GM12865 (cell line): ENCODE data around the gene TECTB.

Experiments used
- DNase-seq: peaks from one replicate; pipeline ENCODE4 v3.0.0; 2010; ENCODE audit warnings: low read depth
- H3K4me3 ChIP-seq: 2 replicates; pipeline ENCODE4 v1.5.1; 2011; ENCODE audit warnings: mild to moderate bottlenecking, low read depth, low read length, control low read depth
- TF ChIP-seq, protein P1 (sequence below): IDR thresholded peaks from 2 replicates; pipeline ENCODE4 v1.5.1; 2011; ENCODE audit warnings: low read length, control low read depth, low read depth, inconsistent platforms; ENCODE audit not compliant: insufficient read depth; ENCODE audit errors: missing control alignments

Gene TECTB

DNA sequence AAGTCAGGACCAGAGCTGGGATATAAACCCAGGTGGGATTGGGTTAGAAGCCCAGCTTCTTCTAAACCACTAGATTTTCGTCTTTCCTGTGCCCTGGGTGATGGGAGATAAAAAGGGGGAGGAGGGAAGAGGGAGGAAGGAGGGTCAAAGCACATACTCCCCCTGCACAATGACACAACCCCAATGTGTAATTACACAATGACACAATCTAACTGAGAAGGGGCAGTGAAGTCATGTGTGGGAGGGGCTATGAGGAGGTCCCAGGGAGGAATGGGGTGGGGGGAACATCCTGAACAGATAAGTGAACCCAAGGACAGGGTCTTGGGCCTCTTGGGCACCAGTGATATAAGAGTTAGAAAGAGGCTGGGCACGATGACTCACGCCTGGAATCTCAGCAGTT, 44.5 kb downstream of the TECTB start:
- DNase-seq = no peak
- TF ChIP-seq, protein P1, sequence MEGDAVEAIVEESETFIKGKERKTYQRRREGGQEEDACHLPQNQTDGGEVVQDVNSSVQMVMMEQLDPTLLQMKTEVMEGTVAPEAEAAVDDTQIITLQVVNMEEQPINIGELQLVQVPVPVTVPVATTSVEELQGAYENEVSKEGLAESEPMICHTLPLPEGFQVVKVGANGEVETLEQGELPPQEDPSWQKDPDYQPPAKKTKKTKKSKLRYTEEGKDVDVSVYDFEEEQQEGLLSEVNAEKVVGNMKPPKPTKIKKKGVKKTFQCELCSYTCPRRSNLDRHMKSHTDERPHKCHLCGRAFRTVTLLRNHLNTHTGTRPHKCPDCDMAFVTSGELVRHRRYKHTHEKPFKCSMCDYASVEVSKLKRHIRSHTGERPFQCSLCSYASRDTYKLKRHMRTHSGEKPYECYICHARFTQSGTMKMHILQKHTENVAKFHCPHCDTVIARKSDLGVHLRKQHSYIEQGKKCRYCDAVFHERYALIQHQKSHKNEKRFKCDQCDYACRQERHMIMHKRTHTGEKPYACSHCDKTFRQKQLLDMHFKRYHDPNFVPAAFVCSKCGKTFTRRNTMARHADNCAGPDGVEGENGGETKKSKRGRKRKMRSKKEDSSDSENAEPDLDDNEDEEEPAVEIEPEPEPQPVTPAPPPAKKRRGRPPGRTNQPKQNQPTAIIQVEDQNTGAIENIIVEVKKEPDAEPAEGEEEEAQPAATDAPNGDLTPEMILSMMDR = no peak
- H3K4me3 ChIP-seq = no peak overlapping the region

DNA sequence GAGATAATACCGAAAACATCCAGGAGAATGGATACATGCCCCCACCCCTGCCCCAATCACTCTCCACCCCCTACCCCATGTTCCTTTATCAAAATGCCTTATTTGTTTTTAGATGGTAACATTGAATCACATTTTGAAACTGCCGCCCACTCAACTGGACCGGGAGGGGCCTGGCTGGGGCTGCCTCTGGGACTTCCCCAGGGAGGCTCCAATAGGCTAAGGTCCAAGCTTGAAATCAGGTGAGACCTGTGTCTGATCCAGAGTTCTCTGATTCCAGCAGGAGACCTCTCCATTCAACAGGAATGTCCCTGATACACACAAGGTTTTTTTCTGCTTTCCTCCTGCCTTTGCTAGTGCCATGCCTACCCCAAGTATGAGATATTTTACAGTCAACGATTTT, 47.0 kb downstream of the TECTB start:
- no peak for DNase-seq
- H3K4me3 ChIP-seq = no peak overlapping the region
- TF ChIP-seq, protein P1 = no peak

DNA sequence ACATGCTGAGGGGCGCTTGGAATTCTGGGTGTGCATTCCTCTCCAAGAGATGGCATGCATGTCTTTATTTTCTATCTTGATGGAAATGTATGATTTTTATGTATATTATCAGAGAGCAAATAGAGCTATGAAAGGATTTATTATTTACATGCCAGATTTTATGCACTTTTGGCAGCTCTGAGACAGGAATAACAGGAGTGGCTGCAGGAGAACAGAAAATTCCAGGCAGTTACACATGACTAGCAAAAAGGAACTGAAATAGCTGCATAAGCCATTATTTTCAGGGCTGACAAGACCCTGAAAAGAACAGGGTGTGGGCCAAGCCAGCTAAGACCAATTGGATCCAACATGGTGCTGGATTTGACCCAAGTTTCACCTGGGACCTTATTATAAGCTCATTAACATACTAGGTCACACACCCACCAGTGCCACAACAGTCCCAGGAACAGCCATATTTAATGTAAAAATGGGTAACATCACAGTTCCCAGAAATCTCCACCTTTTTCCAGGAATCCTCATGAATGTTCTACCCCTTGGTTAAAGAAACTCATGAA, 47.5 kb downstream of the TECTB start:
- no peak overlapping the region for H3K4me3 ChIP-seq
- TF ChIP-seq, protein P1 = no peak
- DNase-seq = no peak

DNA sequence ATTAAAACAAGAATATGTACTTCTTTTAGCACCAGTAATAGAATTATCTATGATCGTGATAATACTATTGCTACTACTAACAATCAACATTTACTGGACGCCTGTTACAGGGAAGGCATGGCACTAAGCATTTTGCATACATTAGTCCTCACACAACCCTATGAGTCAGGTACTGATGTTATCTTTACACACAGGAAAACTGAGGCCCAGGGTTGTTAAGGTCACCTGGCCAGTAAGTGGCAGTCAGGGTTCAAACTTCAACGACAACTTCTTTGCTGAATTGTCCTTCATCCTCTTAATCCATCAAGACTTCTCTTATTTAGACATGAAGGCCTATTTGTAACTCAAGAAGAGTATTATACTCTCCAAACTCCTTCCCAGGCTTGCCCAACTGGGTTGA, 48.8 kb downstream of the TECTB start:
- H3K4me3 ChIP-seq = no peak overlapping the region
- DNase-seq = no peak
- TF ChIP-seq, protein P1 = no peak

DNA sequence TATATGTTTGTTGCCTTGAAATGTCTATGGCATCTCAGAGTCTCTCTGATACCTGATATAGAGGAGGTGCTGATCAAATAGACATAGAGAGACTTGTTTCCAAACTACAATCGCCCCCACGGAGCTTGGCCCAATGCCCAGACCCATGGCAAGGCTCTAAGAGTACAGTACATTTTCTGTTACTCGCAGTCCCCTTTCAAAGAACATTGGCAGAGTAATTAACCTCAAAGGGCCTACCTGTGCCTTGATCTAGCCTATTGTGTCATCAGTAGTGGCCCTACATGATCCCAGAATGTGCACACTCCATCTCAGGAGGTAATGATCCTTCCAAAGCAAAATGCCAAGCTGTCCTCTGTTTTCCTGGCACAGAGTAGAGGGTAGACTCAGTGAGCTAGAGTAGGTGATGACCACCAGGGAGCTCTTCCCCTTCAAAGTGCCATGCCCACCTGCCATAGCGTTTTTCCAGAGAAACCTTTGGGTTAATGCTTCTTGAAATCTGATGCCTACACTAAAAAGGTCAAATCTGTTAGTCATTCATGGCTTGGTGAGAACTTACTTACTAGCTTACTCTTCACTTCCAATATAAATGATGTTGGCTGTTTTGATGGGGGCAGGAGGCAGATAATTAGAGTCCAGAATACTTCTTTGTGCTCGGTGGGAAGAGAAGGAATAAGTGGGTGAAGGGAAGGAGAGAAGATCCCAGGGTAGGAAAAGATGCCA, 49.5 kb downstream of the TECTB start:
- DNase-seq = no peak
- no peak overlapping the region for H3K4me3 ChIP-seq
- TF ChIP-seq, protein P1 = no peak

DNA sequence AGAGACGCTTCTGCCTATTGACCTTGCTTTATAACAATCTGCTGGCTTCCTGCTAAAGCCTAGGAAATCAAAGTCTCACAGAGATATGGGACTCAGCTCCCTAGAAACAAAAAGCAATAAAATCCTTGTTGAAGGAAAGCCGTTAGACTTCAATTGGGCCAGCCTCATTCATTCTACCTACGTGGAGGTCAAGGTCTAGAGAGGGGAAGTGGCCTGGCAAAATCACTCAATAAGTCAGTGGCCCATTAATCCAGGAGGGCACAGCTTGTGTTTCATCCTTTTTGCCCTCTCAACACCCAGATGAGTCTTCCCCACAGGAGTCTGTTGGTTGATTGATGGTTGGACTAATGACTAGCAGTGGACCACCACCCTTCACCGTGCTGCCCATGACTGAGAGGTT, 50.3 kb downstream of the TECTB start:
- no peak overlapping the region for H3K4me3 ChIP-seq
- DNase-seq = no peak
- TF ChIP-seq, protein P1 = no peak
